Thoracic aorta (tissue), 2 donors: ENCODE measurements around the gene CLASP1. TPM values are rescaled to one million over a fixed set of nuclear protein-coding genes. Genes with fewer than 3 reads are reported as not detected.

Experiments
- ATAC-seq: fragments of 150-250 bp; one replicate; pipeline ENCODE4 v1.8.0; 2017; ENCODE audit warnings: low read depth; ENCODE audit not compliant: insufficient number of reproducible peaks, low FRiP score
- DNase-seq: peaks from one replicate; pipeline ENCODE4 v3.0.0-alpha.2; 2020; ENCODE audit warnings: low spot score
- H3K27ac ChIP-seq, 2 donors: fragments of 200-600 bp; sonication (generic); 1 replicate in 1 of 2; 2 replicates in 1 of 2; pipeline ENCODE4 v1.5.1; 2016; ENCODE audit warnings: mild to moderate bottlenecking in 2 of 2, moderate library complexity in 2 of 2
- H3K27me3 ChIP-seq: fragments of 200-600 bp; sonication (generic); replicated peaks from 2 replicates; pipeline ENCODE4 v1.6.0; 2016; ENCODE audit warnings: mild to moderate bottlenecking; ENCODE audit not compliant: insufficient read depth
- H3K36me3 ChIP-seq: fragments of 200-600 bp; sonication (generic); one replicate; pipeline ENCODE4 v1.5.1; 2016
- H3K4me1 ChIP-seq, 2 donors: fragments of 200-600 bp; sonication (generic); 1 replicate in 1 of 2; 2 replicates in 1 of 2; pipeline versions ENCODE4 v1.5.1 to v1.6.0; 2016; ENCODE audit warnings: low read depth in 2 of 2, mild to moderate bottlenecking in 1 of 2; ENCODE audit not compliant: control insufficient read depth in 1 of 2
- H3K4me3 ChIP-seq: fragments of 200-600 bp; sonication (generic); 2 replicates; pipeline ENCODE4 v1.5.1; 2016; ENCODE audit warnings: mild to moderate bottlenecking
- H3K9me3 ChIP-seq: fragments of 200-600 bp; sonication (generic); 2 replicates; pipeline ENCODE4 v1.5.1; 2016
- CTCF ChIP-seq: fragments of 200-600 bp; sonication (generic); IDR thresholded peaks from one replicate; pipeline ENCODE4 v1.5.1; 2019; ENCODE audit warnings: antibody characterized with exemption
- total RNA-seq, 2 donors: library from RNA; depleted of rRNA; stranded (reverse); fragments of >200 nt; gene quantifications; one replicate each; pipeline versions ENCODE4 v1.1.0 to v1.2.3, GENCODE V29; 2016

CLASP1 gene
- total RNA-seq, 2 donors from 2014 or later = 69.7 to 113 TPM

DNA sequence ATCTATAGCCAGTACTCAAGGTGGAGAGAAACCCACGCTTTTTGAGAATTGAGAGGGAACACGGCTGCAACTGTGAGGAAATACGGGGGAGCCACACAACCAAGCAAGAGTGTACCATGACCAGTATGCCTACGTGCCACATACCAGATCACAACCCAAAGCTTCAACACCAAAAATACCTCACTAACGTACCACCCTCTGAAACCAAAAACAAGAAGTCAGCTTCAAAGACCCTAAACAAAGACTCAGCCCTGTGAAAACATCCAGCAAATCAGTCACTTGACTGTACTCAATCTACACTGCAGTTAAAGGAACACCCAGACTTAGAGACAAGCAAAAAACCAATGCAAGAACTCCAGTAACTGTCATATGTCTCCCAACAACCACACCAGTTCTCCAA lies 101.6 kb downstream of the CLASP1 start:
- Histone ChIP-seq H3K27ac (no peak overlapping the region), H3K36me3 (no peaks in the 10 kb centered on the region), H3K4me1 (peaks cover 6 to 15% of the 10 kb centered on the region in 2 donors), H3K9me3 (no peaks in the 10 kb centered on the region), H3K27me3 (no peaks in the 10 kb centered on the region), H3K4me3 (no peak overlapping the region)
- DNase-seq (no peak), ATAC-seq (no peak)
- no peak for TF ChIP-seq CTCF

DNA sequence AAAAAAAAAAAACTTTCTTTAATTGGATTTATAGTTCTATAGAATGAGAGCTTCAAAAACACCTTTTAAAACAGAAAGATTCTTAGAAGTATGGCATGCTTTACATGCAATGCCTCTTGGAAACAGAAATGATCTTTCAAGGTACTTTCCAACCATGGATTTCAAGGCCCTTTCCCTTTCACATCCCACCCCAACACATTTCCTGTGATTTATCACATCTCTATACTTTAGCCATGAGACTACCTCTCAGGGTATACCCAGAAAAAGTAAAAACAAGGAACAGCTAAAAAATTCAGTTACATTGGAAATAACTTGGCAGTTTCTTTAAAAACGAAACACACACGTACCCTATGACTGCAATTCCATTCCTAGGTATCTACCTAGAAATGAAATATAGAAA lies 103.3 kb downstream of the CLASP1 start:
- Histone ChIP-seq H3K27ac (no peak overlapping the region), H3K27me3 (no peaks in the 10 kb centered on the region), H3K9me3 (no peaks in the 10 kb centered on the region), H3K36me3 (no peaks in the 10 kb centered on the region), H3K4me1 (peaks cover 17 to 32% of the 10 kb centered on the region in 2 donors), H3K4me3 (no peak overlapping the region)
- ATAC-seq (no peak), DNase-seq (no peak)
- no peak for TF ChIP-seq CTCF

- H3K27ac ChIP-seq = no peak overlapping the region
- H3K9me3 ChIP-seq = no peaks in the 10 kb centered on the region
- TF ChIP-seq CTCF = no peak
- no peaks in the 10 kb centered on the region for H3K36me3 ChIP-seq
- H3K27me3 ChIP-seq = no peaks in the 10 kb centered on the region
- DNase-seq (no peak), ATAC-seq (no peak)
- no peak overlapping the region for H3K4me3 ChIP-seq
- peaks cover 17 to 36% of the 10 kb centered on the region in 2 donors for H3K4me1 ChIP-seq
These were observed 104.0 kb downstream of the CLASP1 start for GRCh38 chr2:121545257-121545656.

- ATAC-seq (no peak), DNase-seq (no peak)
- peaks cover 23 to 69% of the 10 kb centered on the region in 2 donors for H3K4me1 ChIP-seq
- H3K9me3 ChIP-seq = no peaks in the 10 kb centered on the region
- H3K36me3 ChIP-seq = no peaks in the 10 kb centered on the region
- H3K27ac ChIP-seq = no peak overlapping the region
- TF ChIP-seq CTCF = no peak
- no peaks in the 10 kb centered on the region for H3K27me3 ChIP-seq
- H3K4me3 ChIP-seq = no peak overlapping the region
These were observed 107.8 kb downstream of the CLASP1 start for GRCh38 chr2:121541495-121541894.

- H3K36me3 ChIP-seq = no peaks in the 10 kb centered on the region
- peaks cover 24 to 73% of the 10 kb centered on the region in 2 donors for H3K4me1 ChIP-seq
- no peaks in the 10 kb centered on the region for H3K27me3 ChIP-seq
- H3K27ac ChIP-seq = no peak overlapping the region
- H3K4me3 ChIP-seq = no peak overlapping the region
- no peaks in the 10 kb centered on the region for H3K9me3 ChIP-seq
- ATAC-seq (no peak), DNase-seq (no peak)
- TF ChIP-seq CTCF = no peak
These were observed 109.4 kb downstream of the CLASP1 start for GRCh38 chr2:121539750-121540469.
